ENCODE measurements around the gene PRDM16. TPM values are rescaled to one million over a fixed set of nuclear protein-coding genes. Genes with fewer than 3 reads are reported as not detected.
A peak's percentile ranks its signal among the peaks of the same experiment; 100 is the strongest.

Gene PRDM16
- total and polyA plus RNA-seq, 2 of the 13 experiments (the other 11 are each of a cell fraction or from before 2014, with no cell fraction given), result 0.15 to 0.81 TPM

- 0 out of 2 replicates have a peak, but pooled peaks have one; percentile 0 for TF ChIP-seq THRA (CRISPR knock-in tag; IDR thresholded peaks at IDR 0.05; ENCODE audit: borderline replicate concordance)
- TF ChIP-seq ZBTB49 (CRISPR knock-in tag; IDR thresholded peaks at IDR 0.05; ENCODE audit: borderline replicate concordance), result no peak
- no peak for TF ChIP-seq RXRA (CRISPR knock-in tag; IDR thresholded peaks at IDR 0.05)
- TF ChIP-seq BHLHE40 (IDR thresholded peaks at IDR 0.05; ENCODE audit: low read length), result no peak
- peak; percentile 29 for TF ChIP-seq AGO2 (optimal IDR thresholded peaks at IDR 0.05; ENCODE audit: low read depth, low read length)
- no peak for TF ChIP-seq KDM5A (IDR thresholded peaks at IDR 0.05; ENCODE audit: borderline replicate concordance, low read length)
- TF ChIP-seq ESRRA (CRISPR knock-in tag; IDR thresholded peaks at IDR 0.05; ENCODE audit: low read depth), result no peak
- TF ChIP-seq ZNF276 (CRISPR knock-in tag; IDR thresholded peaks at IDR 0.05; ENCODE audit: low read depth), result no peak
- TF ChIP-seq PRDM10 (CRISPR knock-in tag; IDR thresholded peaks at IDR 0.05; ENCODE audit: low read depth), result no peak
- no peak for TF ChIP-seq ZNF619 (CRISPR knock-in tag; IDR thresholded peaks at IDR 0.05)
- TF ChIP-seq ZNF687 (CRISPR knock-in tag; IDR thresholded peaks at IDR 0.05), result peak; percentile 58
- no peak for TF ChIP-seq FOXK1 (CRISPR knock-in tag; IDR thresholded peaks at IDR 0.05; ENCODE audit: borderline replicate concordance, low read depth)
- TF ChIP-seq ZNF18 (CRISPR knock-in tag; IDR thresholded peaks at IDR 0.05; ENCODE audit: insufficient replicate concordance), result no peak
Measured at GRCh38 chr1:3293563-3294080, 224.6 kb downstream of the PRDM16 start (continued).
